GM12878 (cell line): Measurements from ENCODE around the gene WNT5B.

Experiments used
- GATAD2B ChIP-seq: fragments of 450-650 bp; conservative IDR thresholded peaks from 2 replicates; pipeline ENCODE4 v1.6.1; 2017; ENCODE audit warnings: low read depth, mild to moderate bottlenecking, moderate library complexity
- HCFC1 ChIP-seq: fragments of 150-350 bp; IDR thresholded peaks from 2 replicates; pipeline ENCODE4 v1.6.1; 2014; ENCODE audit warnings: low read length
- RBBP5 ChIP-seq: fragments of 200-600 bp; sonication (generic); conservative IDR thresholded peaks from 2 replicates; pipeline ENCODE4 v1.6.1; 2016

DNA sequence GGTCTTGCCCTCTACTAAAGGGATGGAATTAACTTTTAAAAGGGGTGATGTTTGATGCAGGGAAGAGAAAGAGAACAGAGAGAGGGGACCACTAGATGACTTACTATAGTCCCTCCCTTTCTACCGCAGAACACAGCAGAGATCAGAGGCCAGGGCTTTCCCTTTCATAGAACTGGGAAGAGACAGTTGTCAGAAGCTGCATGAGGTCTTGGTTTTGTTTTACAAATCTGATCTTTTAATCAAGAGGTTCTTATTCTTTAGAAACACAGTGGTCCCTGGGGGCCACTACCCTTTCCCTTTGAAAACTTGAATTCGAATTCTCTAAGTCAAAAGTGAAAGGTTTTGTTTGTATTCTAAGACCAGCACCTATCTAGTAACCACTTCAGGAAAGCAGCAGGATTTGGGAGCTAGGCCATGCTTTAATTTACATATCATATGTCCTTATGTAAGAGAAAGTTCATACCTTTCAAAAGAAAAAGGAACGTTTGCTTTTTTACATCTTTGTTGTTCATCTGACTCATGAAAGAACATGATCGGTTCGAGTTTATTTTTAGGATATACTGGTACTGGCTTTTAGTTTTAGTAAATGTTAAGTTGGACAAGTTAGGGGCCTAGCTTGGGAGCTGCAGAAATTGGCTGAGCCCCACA lies 41.0 kb upstream of the WNT5B start:
- TF ChIP-seq GATAD2B (no peak), HCFC1 (no peak), RBBP5 (no peak)
